Left renal pelvis (tissue), 4 donors: ENCODE data around the gene SPNS2. TPM values are rescaled to one million over a fixed set of nuclear protein-coding genes. Genes with fewer than 3 reads are reported as not detected.
"Not testable (repeated sequence)": the region's sequence is repeated elsewhere in the genome, so short reads cannot be mapped to it uniquely, and the experiment has no call there.

ENCODE experiments used
- DNase-seq, 4 donors: peaks; one replicate each; pipeline ENCODE4 v3.0.0-alpha.2; 2013; ENCODE audit warnings: low read depth in 4 of 4, low spot score in 3 of 4
- polyA plus RNA-seq, 4 donors: library from polyadenylated mRNA; unstranded; fragments of 120-200 nt; gene quantifications; one replicate each; pipeline ENCODE4 v1.2.1, GENCODE V29; 2013; ENCODE audit not compliant: insufficient read length in 4 of 4

SPNS2 gene
- polyA plus RNA-seq, 4 donors: 3.1 to 57.6 (median 30.3) TPM

DNA sequence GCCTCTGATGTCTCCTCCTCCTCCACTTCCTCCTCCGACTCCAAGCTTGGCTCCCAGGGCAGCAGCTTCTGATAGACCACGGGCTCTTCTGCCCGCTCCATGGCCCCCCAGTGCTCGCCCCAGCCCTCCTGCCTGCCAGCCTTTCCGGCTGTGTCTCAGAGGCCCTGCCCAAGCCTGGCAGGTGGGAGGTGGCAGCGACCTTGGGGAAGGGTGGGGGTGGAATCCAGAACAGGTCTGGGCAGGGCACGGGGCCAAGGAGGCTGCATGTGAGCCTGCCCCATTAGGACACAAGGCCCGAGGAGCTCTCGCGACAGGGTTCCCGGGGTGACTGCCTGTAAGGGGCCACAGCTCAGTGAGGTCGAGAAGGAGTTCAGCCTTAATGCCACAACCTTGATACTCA is 61.7 kb downstream of the SPNS2 start, which contains the start of gene GGT6:
GGT6 (minus strand) TSS at position 157 of the 400 bp plus-strand sequence; CDS start at position 101, 56 bp downstream.
- no peak for DNase-seq

DNA sequence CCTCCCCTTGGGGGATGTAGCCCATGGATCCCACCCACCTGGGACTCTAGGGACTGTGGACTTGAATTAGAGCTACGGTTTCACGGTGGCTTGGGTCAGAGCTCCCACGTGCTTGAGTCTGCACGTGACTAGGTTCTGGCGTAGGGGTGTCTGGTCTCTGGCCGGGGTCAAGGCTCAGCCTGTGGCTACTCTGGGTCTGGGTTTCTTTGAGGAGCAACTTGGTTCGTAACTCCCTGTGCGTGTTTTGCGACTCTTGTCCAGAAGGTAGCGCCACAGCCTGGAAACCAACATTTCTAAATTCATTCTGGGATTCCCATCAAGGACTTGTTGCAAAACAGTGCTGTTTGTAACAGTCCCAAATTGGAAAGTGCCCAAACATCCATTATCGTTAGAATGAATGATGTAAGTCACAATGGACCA is 62.2 kb downstream of the SPNS2 start:
- DNase-seq: no peak

DNA sequence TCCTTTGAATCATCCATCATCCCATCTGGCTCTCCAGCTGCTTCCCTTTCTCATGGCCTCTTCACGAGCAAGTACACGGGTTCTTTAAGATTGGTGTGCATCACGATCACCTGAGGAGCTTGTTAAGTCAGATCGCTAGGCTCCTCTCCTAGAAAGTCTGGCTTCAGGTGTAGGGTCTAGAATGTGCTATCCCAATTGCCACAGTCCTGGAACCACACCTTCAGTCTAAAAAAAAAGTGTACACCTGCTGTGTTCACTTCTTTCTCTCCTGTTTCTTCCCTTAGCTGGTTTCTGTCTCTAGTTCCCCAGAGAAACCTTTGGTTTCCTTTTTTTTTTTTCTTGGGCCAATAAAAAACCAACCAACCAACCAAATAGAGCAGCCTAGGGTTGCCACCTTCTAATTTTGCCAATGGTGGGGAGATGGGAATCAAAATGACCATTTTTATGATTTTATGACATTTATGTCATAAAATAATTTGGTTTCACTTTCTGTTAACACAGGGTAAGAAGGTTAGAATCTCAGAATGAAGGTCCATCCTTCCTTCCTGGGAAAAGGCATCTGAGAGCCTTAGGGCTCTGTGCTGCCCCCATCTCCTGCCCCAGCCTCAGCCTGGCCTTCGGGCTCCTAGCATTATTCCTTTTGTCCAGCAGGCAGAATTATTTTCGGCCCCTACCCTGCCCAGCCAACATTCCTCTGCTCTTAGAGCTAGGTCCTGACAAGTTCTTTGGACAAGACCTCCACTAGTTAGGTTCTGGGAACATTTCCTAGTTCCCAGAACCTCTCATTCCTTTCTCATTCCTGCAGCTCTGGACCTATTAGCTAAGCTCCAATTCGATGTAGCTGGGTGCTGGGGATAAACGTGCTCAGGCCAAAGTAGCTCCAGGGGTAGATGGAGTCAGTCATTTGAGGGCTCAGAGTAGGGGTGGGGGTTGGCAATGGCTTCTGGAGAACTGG is 63.6 kb downstream of the SPNS2 start:
- no peak for DNase-seq

DNA sequence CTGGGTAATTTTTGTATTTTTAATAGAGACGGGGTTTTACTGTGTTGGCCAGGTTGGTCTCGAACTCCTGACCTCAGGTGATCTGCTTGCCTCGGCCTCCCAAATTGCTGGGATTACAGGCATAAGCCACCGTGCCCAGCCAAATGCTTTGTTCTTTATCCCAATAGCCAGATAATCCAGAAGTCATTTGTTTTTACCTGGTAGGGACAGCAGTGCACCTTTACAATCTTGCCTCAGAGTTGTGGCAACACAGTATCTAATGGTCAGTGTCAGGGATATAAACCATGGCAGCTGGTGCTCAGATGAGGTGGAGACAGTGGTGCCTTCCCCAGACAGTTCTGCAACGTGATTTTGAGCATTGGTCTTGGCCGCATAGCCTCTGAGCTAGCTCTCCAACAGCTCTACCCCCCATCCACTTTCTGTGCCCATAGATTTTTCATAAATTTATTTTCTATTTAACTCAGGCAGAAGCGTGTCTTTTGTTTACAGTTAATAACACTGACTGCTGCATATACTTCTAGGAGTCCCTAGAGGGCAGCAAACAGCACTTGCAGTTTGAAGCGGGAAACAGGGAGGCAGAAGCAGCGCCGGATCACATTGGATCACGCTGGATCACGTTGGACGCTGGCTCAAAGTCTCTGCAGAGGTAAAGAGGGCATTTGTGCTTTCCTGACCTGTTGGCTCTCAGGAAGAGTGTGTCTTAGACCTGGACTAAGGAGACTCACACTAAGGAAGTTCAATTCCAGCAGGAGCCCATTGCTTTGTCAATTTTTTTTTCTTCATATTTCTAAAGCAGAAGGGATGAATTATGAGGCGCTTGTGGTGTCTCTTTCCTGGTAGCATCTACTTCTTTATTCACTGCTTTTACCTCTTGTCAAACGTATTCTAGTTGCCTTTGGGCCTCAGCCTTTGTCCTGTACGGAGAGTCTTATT is 66.8 kb downstream of the SPNS2 start:
- no peak for DNase-seq

DNA sequence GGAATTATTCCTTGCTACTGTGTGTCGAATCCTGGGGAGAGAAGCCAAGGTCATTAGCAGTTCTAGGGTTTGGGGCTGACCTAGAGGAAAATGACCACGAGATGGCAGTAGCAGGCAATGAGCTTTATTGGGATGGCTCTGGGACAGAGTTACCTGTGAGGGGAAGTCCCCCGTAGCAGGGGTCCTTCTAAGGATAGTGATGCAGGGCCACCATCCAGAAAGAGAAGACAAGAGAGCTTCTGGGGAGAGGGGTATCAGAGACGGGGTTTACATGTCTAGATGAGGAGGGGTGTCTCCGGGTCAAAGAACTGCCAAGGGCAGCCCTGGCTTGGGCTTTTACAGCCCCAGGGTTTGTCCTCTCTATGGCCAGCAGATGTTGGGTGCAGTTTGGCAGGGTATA is 68.1 kb downstream of the SPNS2 start:
- DNase-seq: peak in 1 of 4 donors; percentile 64

DNA sequence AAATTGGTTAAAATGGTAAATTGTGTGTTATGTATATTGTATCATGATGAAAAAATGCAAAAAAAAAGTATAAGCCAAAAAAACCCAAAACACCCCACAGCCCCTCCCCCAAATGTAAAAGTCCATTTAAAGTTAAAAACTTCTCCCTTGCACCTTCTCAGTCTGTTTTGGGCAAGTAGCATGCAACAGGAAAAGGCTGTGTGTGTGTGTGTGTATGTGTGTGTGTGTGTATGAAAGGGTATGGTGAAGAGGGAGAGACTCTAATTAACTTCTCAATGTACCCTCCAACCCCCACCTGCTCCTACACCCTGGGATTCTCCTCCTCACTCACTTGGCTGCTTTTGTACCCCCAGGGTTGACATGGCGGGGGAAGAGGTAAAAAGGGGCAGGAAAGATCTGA is 70.9 kb downstream of the SPNS2 start:
- no peak for DNase-seq

DNA sequence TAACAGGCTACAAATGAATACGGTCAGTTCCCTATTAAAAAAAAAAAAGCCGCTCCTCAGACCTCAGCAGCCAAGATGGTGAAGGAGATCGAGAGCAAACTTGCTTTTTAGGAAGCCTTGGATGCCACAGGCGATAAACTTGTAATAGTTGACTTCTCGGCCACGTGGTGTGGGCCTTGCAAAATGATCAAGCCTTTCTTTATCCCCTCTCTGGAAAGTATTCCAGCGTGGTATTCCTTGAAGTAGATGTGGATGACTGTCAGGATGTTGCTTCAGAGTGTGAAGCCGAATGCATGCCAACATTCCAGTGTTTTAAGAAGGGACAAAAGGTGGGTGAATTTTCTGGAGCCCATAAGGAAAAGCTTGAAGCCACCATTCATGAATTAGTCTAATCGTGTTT is 73.5 kb downstream of the SPNS2 start:
- DNase-seq: no peak

DNA sequence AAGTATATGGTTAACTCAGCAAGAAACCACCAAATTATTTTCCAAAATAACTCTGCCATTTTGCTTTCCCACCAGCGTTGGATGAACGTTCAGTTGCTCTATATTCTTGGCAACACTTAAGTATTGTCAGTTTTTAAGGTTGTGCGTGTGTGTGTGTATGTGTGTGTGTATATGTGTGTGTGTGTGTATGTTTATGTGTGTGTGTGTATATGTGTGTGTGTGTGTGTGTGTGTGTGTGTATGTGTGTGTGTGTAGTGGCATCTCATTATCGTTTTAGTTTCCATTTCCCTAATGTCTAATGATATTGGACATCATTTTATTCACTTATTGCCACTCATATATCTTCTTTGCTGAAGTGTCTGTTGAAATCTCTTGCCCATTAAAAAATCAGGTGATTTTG is 74.4 kb downstream of the SPNS2 start:
- DNase-seq: no peak

DNA sequence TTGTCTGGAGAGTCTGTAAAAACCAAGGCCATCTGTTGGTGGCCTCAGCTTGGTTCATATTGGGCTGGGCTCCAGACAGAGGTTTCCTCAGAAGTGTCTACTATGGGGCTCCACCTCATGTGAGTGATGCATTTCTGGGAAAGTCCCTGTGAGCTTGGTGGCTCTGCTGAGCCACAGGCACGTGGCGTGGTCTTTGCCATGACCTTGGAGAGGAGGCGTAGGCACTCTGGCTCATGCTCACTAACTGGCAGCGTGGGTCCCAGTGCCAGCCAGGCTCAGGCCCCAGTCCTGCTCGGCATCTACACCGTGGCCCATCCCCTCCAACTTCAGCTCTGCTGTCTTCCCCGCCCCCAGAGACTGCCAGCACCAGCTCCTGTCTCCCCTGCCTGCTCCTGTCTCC is 75.0 kb downstream of the SPNS2 start:
- no peak for DNase-seq

DNA sequence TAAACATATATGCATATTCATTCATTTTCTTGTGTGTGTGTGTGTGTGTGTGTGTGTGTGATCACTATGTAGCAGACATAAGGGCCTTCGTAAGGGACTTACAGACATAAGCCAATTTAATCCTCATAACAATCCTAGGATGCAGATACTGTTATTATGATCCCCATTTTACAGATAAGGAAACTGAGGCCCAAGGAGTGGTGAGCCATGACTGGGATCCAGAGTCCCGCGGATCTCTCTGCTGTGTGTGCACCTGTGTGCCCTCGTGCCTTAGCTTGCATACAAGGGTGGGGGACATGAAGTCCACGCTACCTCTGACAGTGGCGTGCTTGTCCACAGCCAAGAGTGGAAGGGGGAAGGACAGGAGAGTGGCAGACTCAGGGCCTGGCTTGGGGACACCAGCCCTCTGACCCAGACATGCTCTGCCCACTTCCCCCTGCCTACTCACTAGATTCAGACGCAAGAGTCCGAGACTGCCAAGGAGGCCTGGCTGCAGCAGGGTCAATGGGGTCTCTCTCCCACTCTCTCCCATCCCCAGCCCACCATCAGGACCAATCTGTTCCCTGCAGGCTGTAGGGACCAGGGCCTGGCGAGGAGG is 75.9 kb downstream of the SPNS2 start:
- DNase-seq: no peak

DNA sequence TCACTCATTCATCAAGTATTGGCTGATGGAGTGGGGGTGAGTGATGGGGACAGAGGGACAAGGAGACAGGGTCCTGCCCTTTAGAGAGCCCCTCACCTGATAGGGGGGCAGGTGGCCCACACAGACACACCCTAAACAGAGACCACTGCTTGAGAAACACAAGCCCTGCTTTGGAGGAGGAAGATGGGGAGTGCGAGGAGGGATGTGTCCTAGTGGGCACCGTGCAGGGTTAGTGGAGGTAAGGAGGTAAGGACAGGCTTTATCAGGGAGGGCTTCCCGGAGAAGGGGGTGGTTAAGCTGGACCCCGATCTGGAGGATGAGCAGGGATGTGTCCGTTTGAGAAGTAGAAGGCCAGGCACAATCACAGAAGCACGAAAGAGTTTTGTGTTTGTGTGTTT is 77.5 kb downstream of the SPNS2 start:
- no peak for DNase-seq

DNA sequence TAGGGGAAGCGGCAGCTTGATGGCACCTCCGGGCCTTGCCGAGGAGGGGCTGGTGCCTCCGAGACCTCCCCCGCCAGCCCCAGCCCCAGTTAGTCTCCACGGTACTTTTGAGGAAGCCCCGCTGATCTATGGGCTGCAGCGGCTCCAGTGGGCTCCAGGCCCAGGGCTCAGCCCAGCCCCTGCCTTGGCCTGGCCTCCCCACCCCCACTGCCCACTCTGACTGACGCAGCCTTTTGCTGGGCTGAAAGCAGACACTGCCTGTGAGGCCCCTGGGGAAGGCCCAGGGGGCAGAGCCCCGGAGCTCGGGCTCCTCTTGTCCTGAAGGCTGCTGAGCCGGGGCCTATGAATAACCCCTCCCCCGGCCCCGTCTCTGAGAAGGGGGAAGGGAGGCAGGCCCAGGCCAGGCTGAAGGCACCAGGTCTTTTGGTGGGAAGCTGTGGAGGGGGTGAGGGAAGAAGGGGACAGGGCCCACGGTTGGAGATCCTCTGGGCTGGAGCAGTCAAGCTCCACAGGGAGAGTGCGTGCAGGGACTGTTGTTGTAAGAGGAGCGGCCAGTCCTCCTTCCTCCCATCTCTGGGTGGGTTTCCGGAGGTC is 78.1 kb downstream of the SPNS2 start:
- DNase-seq: no peak

DNA sequence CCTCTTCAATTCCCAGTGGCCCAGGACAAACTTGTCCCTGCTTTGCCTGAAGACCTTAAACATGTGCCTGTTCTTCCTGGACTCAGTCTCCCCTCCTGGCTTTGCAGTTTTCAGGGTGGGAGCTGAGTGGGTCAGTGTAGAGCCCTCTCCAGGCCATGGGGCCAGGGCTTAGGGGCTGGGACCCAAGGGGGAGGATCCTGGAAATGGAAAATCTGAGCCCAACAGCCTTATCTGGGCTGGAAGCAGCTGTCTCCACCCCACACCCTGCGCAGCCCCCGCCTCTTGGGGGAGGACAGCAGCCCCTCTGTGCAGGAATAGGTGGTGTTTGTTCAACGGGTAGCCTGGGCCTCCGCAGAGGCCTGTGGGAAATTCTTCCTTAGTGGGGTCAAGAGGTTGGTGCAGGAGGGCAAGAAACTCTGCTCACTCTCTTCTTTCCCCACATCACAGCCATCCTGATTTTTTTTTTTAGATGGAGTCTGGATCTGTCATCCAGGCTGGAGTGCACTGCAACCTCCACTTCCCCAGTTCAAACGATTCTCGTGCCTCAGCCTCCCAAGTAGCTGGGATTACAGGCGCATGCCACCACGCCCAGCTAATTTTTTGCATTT is 78.8 kb downstream of the SPNS2 start:
- DNase-seq: no peak

DNA sequence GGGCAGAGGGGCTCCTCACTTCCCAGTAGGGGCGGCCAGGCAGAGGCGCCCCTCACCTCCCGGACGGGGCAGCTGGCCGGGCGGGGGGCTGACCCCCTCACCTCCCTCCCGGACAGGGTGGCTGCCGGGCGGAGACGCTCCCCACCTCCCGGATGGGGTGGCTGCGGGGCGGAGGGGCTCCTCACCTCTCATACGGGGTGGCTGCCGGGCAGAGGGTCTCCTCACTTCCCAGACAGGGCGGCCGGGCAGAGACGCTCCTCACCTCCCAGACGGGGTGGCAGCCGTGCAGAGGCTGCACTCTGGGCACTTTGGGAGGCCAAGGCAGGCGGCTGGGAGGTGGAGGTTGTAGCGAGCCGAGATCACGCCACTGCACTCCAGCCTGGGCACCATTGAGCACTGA is 79.7 kb downstream of the SPNS2 start:
- not testable (repeated sequence) for DNase-seq

DNA sequence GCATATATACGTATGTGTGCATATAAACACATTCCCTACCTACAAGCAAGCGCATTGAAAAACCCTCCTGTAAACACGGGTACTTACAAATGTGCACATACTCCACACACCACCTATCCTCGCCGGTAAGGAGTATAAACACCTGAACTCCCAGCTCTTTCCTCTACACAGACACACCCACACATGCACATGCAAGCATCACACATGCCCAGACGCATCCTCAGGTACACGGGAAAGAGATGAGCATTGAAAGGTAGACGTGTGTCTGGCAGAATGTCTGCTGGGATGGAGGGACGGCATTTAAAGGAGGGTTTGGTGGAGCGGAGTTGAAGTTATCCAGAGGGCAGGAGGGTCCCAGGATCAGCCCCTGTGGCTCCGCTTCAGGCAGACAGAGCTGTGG is 81.0 kb downstream of the SPNS2 start:
- no peak for DNase-seq

DNA sequence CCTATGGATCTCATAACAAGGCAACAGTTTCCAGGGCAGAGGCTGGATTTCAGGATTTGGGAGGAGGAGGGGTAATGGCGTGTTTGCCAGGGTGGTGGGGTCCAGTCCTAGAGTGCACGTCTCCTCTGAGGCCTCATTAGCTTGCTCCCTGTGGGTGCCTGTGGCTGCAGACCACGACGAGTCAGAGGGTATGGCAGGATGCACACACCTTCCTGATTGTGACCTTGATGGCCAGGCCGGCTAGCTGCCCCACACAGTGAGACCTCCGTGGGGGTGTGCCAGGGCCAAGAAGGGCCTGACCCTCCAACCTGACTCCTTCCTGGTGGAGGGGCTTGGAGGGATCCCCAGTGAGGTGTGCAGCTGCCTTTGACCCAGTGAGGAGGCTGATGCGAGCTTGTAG is 81.6 kb downstream of the SPNS2 start:
- DNase-seq: no peak

DNA sequence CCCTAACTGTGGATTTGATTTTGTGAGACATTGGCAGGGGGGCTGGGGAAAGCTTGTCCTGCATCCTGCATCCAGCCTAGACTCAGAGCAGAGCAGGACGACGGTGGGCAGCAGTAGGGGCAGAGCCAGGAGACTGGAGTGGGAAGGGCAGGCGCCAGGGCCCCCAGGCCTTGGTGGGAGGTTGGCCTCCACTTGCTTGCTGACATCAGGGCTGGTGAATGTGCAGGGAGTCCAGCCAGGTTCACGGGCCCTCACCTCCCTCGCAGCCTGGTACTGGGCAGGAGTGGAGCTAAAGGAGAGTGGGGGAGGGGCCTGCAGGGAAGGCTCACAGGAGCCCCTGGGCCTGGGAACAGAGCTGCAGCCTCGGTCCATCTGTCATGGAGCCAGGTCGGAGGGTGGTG is 83.4 kb downstream of the SPNS2 start:
- no peak for DNase-seq

DNA sequence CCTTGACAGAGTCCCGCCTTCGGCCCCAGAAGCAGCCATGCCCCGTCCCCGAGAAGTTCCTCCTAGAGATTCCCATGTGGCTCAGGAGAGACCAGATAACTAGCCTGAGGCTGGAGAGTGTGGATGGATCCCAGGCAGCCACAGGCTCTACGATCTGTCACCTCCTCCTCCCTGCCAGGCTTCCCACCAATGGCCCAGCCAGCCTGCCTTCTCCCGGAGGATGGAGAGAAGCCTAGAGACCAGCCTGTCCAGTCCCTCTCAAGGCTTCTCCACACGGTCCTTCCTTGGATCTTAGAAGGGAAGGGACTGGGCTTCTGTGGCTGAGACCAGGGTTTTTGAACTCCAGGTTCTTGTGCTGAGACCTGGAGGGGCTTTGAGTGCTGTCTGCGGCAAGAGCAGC is 84.0 kb downstream of the SPNS2 start:
- no peak for DNase-seq

DNA sequence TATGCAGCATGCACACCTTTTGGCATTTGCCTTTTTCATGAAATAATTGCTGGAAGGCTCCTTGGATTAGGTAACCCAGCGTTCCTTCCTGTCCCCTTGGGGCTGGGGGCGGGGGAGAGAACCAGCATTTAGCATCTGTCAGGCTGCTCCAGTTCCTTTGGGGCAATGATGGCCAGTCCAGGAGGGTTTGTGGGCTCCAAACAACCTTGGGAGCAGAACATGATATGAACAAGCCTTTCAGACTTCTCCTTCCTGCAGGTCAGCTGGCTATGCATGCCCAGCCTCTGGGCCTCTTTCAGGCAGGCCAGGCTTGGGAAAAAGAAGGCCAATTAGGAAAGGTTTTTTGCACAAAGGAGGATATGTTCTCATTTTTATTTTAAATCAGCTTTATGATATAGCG is 84.5 kb downstream of the SPNS2 start:
- DNase-seq: no peak

DNA sequence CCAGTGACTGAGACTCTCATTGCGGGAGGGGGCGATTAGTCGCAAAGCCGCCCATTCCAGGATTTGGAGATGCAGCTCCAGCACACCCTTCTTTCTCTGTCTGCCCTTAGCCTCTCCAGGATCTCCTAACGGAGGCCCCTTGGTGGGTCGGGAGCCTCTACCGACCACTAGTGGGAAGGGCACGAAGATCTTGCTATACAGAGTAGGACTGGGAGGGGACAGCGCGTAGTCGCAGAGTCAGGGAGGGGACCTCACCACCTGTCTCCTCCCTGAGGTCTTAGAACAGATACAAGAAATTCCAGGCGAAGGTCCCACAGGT is 85.1 kb downstream of the SPNS2 start:
- DNase-seq: no peak
